WTC11 (cell line): Measurements from ENCODE around the gene HOXC5.

ENCODE experiments used
- ARID4B ChIP-seq: sonication (generic); formaldehyde crosslinking; IDR thresholded peaks from 2 replicates; pipeline ENCODE4 v1.8.0; 2023; ENCODE audit warnings: missing genetic modification reagents, mild to moderate bottlenecking, borderline replicate concordance
- ATF3 ChIP-seq: sonication (generic); formaldehyde crosslinking; conservative IDR thresholded peaks from 2 replicates; pipeline ENCODE4 v1.8.1; 2022; ENCODE audit warnings: mild to moderate bottlenecking, missing genetic modification reagents
- CTCF ChIP-seq: fragments of 200-600 bp; IDR thresholded peaks from 2 replicates; pipeline ENCODE4 v1.8.0; 2022; ENCODE audit warnings: antibody characterized with exemption
- JUN ChIP-seq: sonication (generic); formaldehyde crosslinking; IDR thresholded peaks from 2 replicates; pipeline ENCODE4 v1.8.0; 2023; ENCODE audit warnings: mild to moderate bottlenecking, missing genetic modification reagents
- NFYB ChIP-seq: sonication (generic); formaldehyde crosslinking; conservative IDR thresholded peaks from 2 replicates; pipeline ENCODE4 v1.8.0; 2022; ENCODE audit warnings: low read depth, missing genetic modification reagents
- TCF7 ChIP-seq: sonication (generic); formaldehyde crosslinking; IDR thresholded peaks from 2 replicates; pipeline ENCODE4 v1.8.0; 2022; ENCODE audit warnings: mild to moderate bottlenecking, low read depth, missing genetic modification reagents, moderate library complexity
- USF1 ChIP-seq: sonication (generic); formaldehyde crosslinking; IDR thresholded peaks from 2 replicates; pipeline ENCODE4 v1.8.0; 2022; ENCODE audit warnings: mild to moderate bottlenecking, missing genetic modification reagents
- TF ChIP-seq, protein P1 (sequence below): fragments of 250-450 bp; sonication (Bioruptor Pico); IDR thresholded peaks from 2 replicates; pipeline ENCODE4 v2.1.2; 2022; ENCODE audit warnings: mild to moderate bottlenecking, moderate library complexity
- TF ChIP-seq, protein P2 (sequence below): sonication (generic); formaldehyde crosslinking; IDR thresholded peaks from 2 replicates; pipeline ENCODE4 v1.8.1; 2023; ENCODE audit warnings: mild to moderate bottlenecking, missing genetic modification reagents, moderate library complexity

- TF ChIP-seq TCF7 (CRISPR knock-in tag) (no peak), CTCF (no peak), JUN (CRISPR knock-in tag) (no peak), USF1 (CRISPR knock-in tag) (no peak), ATF3 (no peak), ARID4B (no peak), NFYB (CRISPR knock-in tag) (no peak)
- TF ChIP-seq, protein P1, sequence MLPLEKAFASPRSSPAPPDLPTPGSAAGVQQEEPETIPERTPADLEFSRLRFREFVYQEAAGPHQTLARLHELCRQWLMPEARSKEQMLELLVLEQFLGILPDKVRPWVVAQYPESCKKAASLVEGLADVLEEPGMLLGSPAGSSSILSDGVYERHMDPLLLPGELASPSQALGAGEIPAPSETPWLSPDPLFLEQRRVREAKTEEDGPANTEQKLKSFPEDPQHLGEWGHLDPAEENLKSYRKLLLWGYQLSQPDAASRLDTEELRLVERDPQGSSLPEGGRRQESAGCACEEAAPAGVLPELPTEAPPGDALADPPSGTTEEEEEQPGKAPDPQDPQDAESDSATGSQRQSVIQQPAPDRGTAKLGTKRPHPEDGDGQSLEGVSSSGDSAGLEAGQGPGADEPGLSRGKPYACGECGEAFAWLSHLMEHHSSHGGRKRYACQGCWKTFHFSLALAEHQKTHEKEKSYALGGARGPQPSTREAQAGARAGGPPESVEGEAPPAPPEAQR (CRISPR knock-in tag) = no peak
- TF ChIP-seq, protein P2, sequence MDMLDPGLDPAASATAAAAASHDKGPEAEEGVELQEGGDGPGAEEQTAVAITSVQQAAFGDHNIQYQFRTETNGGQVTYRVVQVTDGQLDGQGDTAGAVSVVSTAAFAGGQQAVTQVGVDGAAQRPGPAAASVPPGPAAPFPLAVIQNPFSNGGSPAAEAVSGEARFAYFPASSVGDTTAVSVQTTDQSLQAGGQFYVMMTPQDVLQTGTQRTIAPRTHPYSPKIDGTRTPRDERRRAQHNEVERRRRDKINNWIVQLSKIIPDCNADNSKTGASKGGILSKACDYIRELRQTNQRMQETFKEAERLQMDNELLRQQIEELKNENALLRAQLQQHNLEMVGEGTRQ (CRISPR knock-in tag) = no peak
Observed at GRCh38 chr12:54052438-54053002, 19.7 kb downstream of the HOXC5 start.
